AG04449 (cell line): Measurements from ENCODE around the gene THOC6.

Source experiments
- CTCF ChIA-PET: fragments of 350-600 bp; formaldehyde crosslinking; extraction: SDS; loops from one replicate; lab custom pipeline; 2021; ENCODE audit warnings: antibody characterized with exemption; lab: Yijun Ruan, JAX
- POLR2A ChIA-PET: fragments of 400-600, 350-600 bp; formaldehyde crosslinking; extraction: SDS; loops from one replicate; lab custom pipeline; 2020; ENCODE audit warnings: antibody characterized with exemption, inconsistent platforms; lab: Yijun Ruan, JAX
- DNase-seq: peaks from one replicate; pipeline ENCODE4 v3.0.0-alpha.2; 2010; ENCODE audit warnings: low read depth, low spot score
- H3K4me3 ChIP-seq: 2 replicates; pipeline ENCODE4 v1.5.1; 2011; ENCODE audit warnings: low read depth, mild to moderate bottlenecking, control low read depth, low read length
- TF ChIP-seq, protein P1 (sequence below): IDR thresholded peaks from one replicate; pipeline ENCODE4 v1.5.1; 2011; ENCODE audit warnings: mild to moderate bottlenecking, moderate library complexity, low read length, control low read depth, inconsistent platforms; ENCODE audit not compliant: insufficient read depth; ENCODE audit errors: missing control alignments

THOC6 gene

DNA sequence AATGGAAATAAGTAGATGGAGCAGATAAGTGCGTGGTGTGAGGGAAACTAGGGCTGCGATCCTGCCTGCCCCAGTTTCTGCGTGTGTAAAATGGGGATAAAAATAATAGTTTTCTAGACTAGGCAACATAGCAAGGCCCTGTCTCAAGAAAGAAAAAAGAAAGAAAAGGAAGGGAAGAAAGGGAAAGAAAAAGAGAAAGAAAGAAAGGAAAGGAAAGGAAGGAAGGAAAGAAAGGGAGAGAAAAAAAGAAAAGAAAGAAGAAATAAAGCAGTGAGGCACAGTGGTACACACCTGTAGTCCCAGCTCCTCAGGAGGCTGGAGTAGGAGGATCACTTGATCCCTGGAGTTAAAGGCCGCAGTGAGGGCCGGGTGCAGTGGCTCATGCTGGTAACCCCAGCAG is 41.4 kb upstream of the THOC6 start:
- CTCF ChIA-PET, result interaction anchor here (1.0 to 2.3 kb wide), 11 partner anchors 11 to 55 kb away, joined by 3 to 10 read pairs (median 5); no protein-coding TSS in a partner anchor

DNA sequence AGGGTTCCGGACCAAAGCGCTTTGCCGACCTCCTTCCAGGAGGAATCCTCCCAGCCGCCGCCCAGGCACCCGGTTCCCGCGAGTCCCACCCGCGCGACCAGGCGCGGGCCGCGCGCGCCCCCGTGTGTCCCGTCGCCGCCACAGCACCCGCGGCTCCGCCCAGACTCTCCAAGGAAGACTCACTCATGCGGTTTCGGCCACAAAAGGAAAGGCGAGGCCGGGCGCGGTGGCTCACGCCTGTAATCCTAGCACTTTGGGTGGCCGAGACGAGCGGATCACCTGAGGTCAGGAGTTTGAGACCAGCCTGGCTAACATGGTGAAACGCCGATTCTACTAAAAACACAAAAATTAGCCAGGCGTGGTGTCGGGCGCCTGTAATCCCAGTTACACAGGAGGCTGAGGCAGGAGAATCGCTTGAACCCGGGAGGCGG is 40.1 kb upstream of the THOC6 start:
- DNase-seq, result no peak
- POLR2A ChIA-PET, result no interaction called here

More for the DNA sequence above, 41.4 kb upstream of the THOC6 start:
- TF ChIP-seq, protein P1, sequence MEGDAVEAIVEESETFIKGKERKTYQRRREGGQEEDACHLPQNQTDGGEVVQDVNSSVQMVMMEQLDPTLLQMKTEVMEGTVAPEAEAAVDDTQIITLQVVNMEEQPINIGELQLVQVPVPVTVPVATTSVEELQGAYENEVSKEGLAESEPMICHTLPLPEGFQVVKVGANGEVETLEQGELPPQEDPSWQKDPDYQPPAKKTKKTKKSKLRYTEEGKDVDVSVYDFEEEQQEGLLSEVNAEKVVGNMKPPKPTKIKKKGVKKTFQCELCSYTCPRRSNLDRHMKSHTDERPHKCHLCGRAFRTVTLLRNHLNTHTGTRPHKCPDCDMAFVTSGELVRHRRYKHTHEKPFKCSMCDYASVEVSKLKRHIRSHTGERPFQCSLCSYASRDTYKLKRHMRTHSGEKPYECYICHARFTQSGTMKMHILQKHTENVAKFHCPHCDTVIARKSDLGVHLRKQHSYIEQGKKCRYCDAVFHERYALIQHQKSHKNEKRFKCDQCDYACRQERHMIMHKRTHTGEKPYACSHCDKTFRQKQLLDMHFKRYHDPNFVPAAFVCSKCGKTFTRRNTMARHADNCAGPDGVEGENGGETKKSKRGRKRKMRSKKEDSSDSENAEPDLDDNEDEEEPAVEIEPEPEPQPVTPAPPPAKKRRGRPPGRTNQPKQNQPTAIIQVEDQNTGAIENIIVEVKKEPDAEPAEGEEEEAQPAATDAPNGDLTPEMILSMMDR, result no peak
- no peak overlapping the region for H3K4me3 ChIP-seq
- DNase-seq, result no peak
- POLR2A ChIA-PET, result interaction anchor here (2.0 kb wide), 1 partner anchor 38 kb away, joined by 5 read pairs; the partner anchor contains the start of gene TNFRSF12A

DNA sequence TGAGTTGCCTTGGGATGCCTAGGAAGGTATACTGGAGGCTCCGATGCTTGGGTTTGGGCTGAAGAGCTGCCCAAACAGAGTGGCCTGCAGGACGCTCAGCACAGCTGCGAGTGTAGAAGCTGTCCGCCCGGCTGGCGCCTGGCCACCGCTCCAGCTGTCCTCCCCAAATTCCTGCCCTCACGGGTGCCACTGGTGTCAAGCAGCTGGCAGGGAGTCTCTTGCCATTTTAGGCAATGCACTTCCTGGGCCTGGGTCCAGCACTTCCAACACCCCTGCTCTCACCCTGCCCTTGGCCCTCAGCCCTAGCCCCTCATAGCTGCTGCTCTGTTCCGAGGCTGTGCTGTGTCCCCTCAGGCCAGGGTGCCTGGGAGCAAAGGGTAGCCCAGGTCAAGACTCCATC is 38.4 kb upstream of the THOC6 start:
- TF ChIP-seq, protein P1, result no peak
- ChIA-PET CTCF (interaction anchor here (1.7 kb wide), 1 partner anchor 9 kb away, joined by 6 read pairs; no protein-coding TSS in a partner anchor), POLR2A (no interaction called here)
- DNase-seq, result no peak
- H3K4me3 ChIP-seq, result no peak overlapping the region

More for the DNA sequence above, 40.1 kb upstream of the THOC6 start:
- peak overlapping the region; percentile 47 for H3K4me3 ChIP-seq
- TF ChIP-seq, protein P1, result peak; percentile 72
- CTCF ChIA-PET, result interaction anchor here (0.6 to 1.7 kb wide), 13 partner anchors 8 to 317 kb away, joined by 3 to 6 read pairs (median 5); no protein-coding TSS in a partner anchor

DNA sequence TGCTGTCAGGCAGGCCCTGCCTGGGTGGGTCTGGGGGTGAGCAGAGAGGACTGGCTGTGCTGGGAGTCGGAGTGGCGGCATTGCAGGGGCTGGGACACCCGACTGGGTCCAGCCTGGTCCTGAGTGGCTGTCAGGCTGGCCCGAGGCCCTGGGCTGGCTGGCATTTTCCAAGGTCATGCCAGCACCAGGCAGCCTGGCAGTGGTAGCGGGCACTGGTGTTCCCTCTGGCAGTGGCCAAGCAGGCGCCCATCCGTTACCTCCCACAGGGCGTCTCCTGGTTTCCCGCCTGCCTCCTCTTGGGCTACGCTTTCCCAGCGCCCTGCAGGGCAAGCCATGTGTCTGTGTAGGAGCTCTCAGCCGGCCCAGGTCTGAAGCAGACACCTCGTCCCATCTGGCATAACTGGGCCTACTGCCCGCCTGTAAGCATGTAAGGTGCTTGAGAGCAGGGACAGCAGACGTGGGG is 37.9 kb upstream of the THOC6 start:
- ChIA-PET POLR2A (no interaction called here), CTCF (no interaction called here)
- TF ChIP-seq, protein P1, result no peak
- DNase-seq, result no peak
- no peak overlapping the region for H3K4me3 ChIP-seq

DNA sequence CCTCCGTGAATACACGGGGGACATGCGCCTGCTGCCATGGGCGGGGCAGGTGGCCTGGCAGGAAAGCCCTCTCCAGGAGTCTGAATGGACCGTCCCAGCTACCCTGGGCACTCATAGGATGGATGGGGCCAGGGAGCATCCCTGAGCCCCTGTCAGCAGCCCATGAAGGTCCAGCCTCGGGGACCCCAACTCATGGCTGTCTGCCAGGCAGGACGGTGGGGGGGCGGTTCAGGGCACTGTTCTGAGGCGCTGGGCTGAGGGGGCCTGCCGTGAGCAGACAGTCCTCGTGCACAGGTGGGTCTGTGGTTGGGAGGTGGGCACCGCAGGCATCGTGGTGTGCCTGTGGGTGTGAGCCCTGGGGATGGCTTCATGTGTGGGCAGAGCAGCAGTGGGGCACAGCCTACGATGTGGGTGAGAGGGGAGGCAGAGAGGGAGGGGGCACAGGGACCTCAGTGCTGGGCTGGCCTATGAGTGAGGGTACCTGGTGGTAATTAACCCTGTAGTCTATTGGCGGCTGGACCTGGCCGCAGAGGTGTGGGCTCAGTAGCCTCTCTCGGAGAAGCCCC is 37.1 kb upstream of the THOC6 start:
- no peak for DNase-seq
- POLR2A ChIA-PET, result no interaction called here
- H3K4me3 ChIP-seq, result no peak overlapping the region
- CTCF ChIA-PET, result interaction anchor here (1.2 kb wide), 1 partner anchor 12 kb away, joined by 3 read pairs; no protein-coding TSS in a partner anchor
- TF ChIP-seq, protein P1, result no peak

DNA sequence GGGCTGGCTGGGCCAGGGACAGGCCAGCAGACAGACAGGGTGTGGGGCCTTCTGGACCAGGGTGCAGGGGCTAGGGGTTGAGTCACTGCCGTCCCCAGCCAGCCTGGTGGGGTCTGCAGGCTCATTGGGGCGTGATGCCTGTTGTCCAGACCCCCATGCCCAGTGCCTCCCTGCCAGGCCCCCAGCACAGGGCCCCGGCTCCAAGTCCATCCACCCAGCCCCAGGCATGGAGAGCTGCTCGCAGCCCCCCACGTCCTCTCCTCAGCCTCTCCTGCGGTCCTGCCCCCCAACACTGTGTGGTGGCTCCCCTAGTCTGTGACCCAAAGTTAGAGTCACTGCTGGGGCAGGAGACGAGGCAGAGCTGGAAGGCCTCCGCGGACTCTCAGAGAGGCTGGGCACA is 36.5 kb upstream of the THOC6 start:
- DNase-seq, result no peak
- POLR2A ChIA-PET, result no interaction called here
- TF ChIP-seq, protein P1, result no peak
- no peak overlapping the region for H3K4me3 ChIP-seq
- CTCF ChIA-PET, result interaction anchor here (1.2 kb wide), 1 partner anchor 12 kb away, joined by 3 read pairs; no protein-coding TSS in a partner anchor
